ENCODE results near the gene LRRN2.

The LRRN2 gene

GRCh38 chr1:204680461-204680860, 5.1 kb downstream of the LRRN2 start:
- no peak for TF ChIP-seq PPARA (CRISPR knock-in tag; IDR thresholded peaks at IDR 0.05; ENCODE audit: borderline replicate concordance)
- no peak for TF ChIP-seq TCF4 (CRISPR knock-in tag; IDR thresholded peaks at IDR 0.05; ENCODE audit: borderline replicate concordance)
- TF ChIP-seq ESRRG (CRISPR knock-in tag; IDR thresholded peaks at IDR 0.05): no peak
- no peak for TF ChIP-seq BACH2 (CRISPR knock-in tag; IDR thresholded peaks at IDR 0.05; ENCODE audit: borderline replicate concordance)
- TF ChIP-seq TOX (CRISPR knock-in tag; IDR thresholded peaks at IDR 0.05; ENCODE audit: borderline replicate concordance): no peak
- no peak for TF ChIP-seq ZFP30 (CRISPR knock-in tag; IDR thresholded peaks at IDR 0.05)
- TF ChIP-seq, protein P1, sequence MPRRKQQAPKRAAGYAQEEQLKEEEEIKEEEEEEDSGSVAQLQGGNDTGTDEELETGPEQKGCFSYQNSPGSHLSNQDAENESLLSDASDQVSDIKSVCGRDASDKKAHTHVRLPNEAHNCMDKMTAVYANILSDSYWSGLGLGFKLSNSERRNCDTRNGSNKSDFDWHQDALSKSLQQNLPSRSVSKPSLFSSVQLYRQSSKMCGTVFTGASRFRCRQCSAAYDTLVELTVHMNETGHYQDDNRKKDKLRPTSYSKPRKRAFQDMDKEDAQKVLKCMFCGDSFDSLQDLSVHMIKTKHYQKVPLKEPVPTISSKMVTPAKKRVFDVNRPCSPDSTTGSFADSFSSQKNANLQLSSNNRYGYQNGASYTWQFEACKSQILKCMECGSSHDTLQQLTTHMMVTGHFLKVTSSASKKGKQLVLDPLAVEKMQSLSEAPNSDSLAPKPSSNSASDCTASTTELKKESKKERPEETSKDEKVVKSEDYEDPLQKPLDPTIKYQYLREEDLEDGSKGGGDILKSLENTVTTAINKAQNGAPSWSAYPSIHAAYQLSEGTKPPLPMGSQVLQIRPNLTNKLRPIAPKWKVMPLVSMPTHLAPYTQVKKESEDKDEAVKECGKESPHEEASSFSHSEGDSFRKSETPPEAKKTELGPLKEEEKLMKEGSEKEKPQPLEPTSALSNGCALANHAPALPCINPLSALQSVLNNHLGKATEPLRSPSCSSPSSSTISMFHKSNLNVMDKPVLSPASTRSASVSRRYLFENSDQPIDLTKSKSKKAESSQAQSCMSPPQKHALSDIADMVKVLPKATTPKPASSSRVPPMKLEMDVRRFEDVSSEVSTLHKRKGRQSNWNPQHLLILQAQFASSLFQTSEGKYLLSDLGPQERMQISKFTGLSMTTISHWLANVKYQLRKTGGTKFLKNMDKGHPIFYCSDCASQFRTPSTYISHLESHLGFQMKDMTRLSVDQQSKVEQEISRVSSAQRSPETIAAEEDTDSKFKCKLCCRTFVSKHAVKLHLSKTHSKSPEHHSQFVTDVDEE (CRISPR knock-in tag; IDR thresholded peaks at IDR 0.05): no peak
- no peak for TF ChIP-seq ARNTL (CRISPR knock-in tag; IDR thresholded peaks at IDR 0.05; ENCODE audit: borderline replicate concordance, low read depth)
- no peak for TF ChIP-seq ZNF70 (CRISPR knock-in tag; IDR thresholded peaks at IDR 0.05)
- no peak for TF ChIP-seq ZNF565 (CRISPR knock-in tag; conservative IDR thresholded peaks at IDR 0.05; ENCODE audit: low read depth)
- TF ChIP-seq RARB (CRISPR knock-in tag; IDR thresholded peaks at IDR 0.05): no peak
- TF ChIP-seq POU6F1 (CRISPR knock-in tag; IDR thresholded peaks at IDR 0.05; ENCODE audit: borderline replicate concordance, low read depth): no peak
- TF ChIP-seq ZFP3 (CRISPR knock-in tag; IDR thresholded peaks at IDR 0.05): no peak
- no peak for TF ChIP-seq GLIS3 (CRISPR knock-in tag; IDR thresholded peaks at IDR 0.05)
- TF ChIP-seq ZC3H10 (CRISPR knock-in tag; IDR thresholded peaks at IDR 0.05): no peak
- no peak for ATAC-seq

DNA sequence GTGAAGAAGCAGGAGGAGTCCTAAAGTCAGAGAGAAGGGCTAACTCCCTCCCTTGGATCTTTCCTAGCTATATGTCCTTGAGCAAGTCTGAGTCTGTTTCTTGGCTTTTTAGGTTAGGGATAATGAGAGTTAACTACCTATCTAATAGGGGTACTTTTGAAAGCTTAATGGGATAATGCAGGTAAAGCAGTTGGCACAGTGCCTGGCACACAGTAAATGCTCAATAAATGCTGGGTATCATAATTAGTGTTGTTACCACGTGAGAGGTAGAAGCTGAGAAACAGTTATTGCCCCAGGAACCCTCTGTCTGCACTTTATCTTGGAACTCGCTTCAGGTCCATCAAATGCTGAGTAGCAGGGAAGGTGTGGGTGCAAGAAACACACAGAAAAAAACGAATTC, 5.5 kb downstream of the LRRN2 start:
- TF ChIP-seq TOX (CRISPR knock-in tag; IDR thresholded peaks at IDR 0.05; ENCODE audit: borderline replicate concordance) (no peak), OSR1 (CRISPR knock-in tag; IDR thresholded peaks at IDR 0.05) (no peak), ZC3H10 (CRISPR knock-in tag; IDR thresholded peaks at IDR 0.05) (no peak)

GRCh38 chr1:204678721-204679475, 6.6 kb downstream of the LRRN2 start:
- no peak for TF ChIP-seq TOX (CRISPR knock-in tag; IDR thresholded peaks at IDR 0.05; ENCODE audit: borderline replicate concordance)
- no peak for TF ChIP-seq ESRRG (CRISPR knock-in tag; IDR thresholded peaks at IDR 0.05)
- TF ChIP-seq, protein P2, sequence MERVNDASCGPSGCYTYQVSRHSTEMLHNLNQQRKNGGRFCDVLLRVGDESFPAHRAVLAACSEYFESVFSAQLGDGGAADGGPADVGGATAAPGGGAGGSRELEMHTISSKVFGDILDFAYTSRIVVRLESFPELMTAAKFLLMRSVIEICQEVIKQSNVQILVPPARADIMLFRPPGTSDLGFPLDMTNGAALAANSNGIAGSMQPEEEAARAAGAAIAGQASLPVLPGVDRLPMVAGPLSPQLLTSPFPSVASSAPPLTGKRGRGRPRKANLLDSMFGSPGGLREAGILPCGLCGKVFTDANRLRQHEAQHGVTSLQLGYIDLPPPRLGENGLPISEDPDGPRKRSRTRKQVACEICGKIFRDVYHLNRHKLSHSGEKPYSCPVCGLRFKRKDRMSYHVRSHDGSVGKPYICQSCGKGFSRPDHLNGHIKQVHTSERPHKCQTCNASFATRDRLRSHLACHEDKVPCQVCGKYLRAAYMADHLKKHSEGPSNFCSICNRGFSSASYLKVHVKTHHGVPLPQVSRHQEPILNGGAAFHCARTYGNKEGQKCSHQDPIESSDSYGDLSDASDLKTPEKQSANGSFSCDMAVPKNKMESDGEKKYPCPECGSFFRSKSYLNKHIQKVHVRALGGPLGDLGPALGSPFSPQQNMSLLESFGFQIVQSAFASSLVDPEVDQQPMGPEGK (CRISPR knock-in tag; IDR thresholded peaks at IDR 0.05; ENCODE audit: borderline replicate concordance): no peak
- no peak for TF ChIP-seq GLIS3 (CRISPR knock-in tag; IDR thresholded peaks at IDR 0.05)
- no peak for TF ChIP-seq ZFP3 (CRISPR knock-in tag; IDR thresholded peaks at IDR 0.05)
- TF ChIP-seq CSDC2 (CRISPR knock-in tag; IDR thresholded peaks at IDR 0.05): no peak
- TF ChIP-seq, protein P1 (CRISPR knock-in tag; IDR thresholded peaks at IDR 0.05): no peak
- TF ChIP-seq ZC3H10 (CRISPR knock-in tag; IDR thresholded peaks at IDR 0.05): no peak
- no peak for TF ChIP-seq ZFP30 (CRISPR knock-in tag; IDR thresholded peaks at IDR 0.05)
- TF ChIP-seq POU6F1 (CRISPR knock-in tag; IDR thresholded peaks at IDR 0.05; ENCODE audit: borderline replicate concordance, low read depth): no peak
- no peak for TF ChIP-seq ZNF70 (CRISPR knock-in tag; IDR thresholded peaks at IDR 0.05)

More for the DNA sequence above, 5.5 kb downstream of the LRRN2 start:
- ATAC-seq: no peak

More at GRCh38 chr1:204678721-204679475, 6.6 kb downstream of the LRRN2 start:
- ATAC-seq: no peak

Data from SK-N-SH treated with all-trans-retinoic acid at 6 μM for 48 hours (cell line).